AG04449 (cell line): ENCODE measurements around the gene NPHP4.

Experiments used
- CTCF ChIA-PET: fragments of 350-600 bp; formaldehyde crosslinking; extraction: SDS; loops from one replicate; lab custom pipeline; 2021; ENCODE audit warnings: antibody characterized with exemption; lab: Yijun Ruan, JAX
- POLR2A ChIA-PET: fragments of 400-600, 350-600 bp; formaldehyde crosslinking; extraction: SDS; loops from one replicate; lab custom pipeline; 2020; ENCODE audit warnings: antibody characterized with exemption, inconsistent platforms; lab: Yijun Ruan, JAX
- DNase-seq: peaks from one replicate; pipeline ENCODE4 v3.0.0-alpha.2; 2010; ENCODE audit warnings: low read depth, low spot score
- H3K4me3 ChIP-seq: 2 replicates; pipeline ENCODE4 v1.5.1; 2011; ENCODE audit warnings: low read depth, mild to moderate bottlenecking, control low read depth, low read length
- TF ChIP-seq, protein P1 (sequence below): IDR thresholded peaks from one replicate; pipeline ENCODE4 v1.5.1; 2011; ENCODE audit warnings: mild to moderate bottlenecking, moderate library complexity, low read length, control low read depth, inconsistent platforms; ENCODE audit not compliant: insufficient read depth; ENCODE audit errors: missing control alignments

Gene NPHP4

DNA sequence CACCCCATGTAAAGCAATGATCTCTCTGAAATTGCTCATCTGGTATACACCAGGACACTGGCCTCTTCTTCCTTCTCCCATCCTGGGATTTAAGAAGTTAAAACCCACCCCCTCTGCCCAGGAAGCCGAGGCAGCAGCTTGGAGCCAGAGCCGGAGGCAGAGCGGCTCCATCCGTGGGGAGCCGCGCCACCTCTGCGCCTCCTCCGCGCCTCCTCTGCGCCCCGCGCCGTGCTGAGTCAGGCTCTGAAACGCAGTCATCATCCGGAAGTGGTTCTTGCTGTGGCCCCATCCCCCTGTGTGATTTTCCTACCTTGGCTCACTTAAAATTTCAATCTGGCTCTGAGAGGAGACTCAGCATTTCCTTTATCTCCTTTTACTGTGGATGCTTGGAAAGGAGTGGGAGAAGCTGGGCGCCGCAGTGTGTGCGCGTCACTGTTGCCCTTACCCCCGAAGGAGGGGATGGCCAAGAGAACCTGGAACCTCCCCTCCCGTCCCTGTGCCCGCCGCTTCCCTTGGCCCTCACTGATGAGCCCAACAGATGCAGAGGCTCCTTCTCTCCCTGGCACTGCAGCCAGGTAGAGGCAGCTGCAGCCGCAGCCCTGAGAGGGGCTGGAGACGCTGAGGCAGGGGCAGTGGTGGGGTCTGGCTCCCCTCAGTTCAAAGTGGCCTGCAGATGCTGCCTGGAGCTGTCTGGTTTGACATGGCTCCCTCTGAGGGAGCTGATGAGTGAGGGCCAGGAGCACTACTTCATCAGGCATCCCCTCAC is 15.3 kb upstream of the NPHP4 start:
- TF ChIP-seq, protein P1, sequence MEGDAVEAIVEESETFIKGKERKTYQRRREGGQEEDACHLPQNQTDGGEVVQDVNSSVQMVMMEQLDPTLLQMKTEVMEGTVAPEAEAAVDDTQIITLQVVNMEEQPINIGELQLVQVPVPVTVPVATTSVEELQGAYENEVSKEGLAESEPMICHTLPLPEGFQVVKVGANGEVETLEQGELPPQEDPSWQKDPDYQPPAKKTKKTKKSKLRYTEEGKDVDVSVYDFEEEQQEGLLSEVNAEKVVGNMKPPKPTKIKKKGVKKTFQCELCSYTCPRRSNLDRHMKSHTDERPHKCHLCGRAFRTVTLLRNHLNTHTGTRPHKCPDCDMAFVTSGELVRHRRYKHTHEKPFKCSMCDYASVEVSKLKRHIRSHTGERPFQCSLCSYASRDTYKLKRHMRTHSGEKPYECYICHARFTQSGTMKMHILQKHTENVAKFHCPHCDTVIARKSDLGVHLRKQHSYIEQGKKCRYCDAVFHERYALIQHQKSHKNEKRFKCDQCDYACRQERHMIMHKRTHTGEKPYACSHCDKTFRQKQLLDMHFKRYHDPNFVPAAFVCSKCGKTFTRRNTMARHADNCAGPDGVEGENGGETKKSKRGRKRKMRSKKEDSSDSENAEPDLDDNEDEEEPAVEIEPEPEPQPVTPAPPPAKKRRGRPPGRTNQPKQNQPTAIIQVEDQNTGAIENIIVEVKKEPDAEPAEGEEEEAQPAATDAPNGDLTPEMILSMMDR: no peak
- H3K4me3 ChIP-seq: no peak overlapping the region
- ChIA-PET POLR2A (no interaction called here), CTCF (no interaction called here)
- no peak for DNase-seq

DNA sequence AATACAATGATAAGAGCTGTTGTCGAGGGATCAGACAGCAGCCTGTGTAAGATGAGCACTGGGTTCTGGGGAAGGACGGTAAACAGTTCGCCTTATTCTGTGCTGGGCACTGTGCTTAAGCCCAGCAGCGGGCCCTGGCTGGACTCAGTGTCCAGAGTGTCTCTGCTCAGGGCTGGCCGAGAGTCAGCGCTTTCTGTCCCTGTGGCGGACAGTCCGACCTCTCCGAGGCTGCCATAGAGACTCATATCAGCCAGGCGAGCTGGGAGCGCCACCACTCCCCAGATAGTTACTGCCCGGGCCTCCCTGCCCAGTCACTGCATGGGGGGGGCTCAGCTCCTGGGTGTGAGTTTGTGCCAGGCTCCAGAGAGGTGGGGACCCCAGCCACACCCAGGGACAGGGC is 14.7 kb upstream of the NPHP4 start:
- ChIA-PET CTCF (no interaction called here), POLR2A (no interaction called here)
- DNase-seq: no peak
- no peak overlapping the region for H3K4me3 ChIP-seq
- TF ChIP-seq, protein P1: no peak

DNA sequence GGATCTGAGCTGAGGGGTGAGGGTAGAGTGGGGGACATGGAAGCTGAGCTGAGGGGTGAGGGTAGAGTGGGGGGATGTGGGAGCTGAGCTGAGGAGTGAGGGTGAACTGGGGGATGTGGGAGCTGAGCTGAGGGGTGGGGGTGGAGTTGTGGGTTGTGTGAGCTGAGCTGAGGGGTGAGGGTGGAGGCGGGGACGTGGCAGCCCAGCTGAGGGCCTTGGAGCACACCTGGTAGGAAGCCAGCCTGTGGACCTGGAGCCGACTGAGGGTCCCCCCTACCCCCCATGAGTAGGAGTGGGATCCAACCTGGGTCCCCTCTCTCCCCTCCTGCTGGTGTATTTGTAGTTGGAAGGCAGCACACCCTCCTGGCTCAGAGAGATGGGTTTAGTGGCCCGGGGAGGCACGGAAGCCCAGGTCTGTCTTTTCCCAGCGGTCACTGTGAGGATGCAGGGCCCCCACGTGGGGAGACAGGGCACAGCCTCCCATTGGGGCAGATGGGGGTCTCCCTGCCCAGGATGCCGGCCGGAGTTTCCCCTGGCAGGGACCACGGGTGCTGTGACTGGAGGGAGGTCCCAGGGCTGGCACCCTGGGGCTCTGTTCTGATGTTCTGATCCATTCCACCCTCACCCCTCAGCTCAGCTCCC is 13.2 kb upstream of the NPHP4 start:
- TF ChIP-seq, protein P1: no peak
- DNase-seq: no peak
- CTCF ChIA-PET: no interaction called here
- POLR2A ChIA-PET: no interaction called here
- no peak overlapping the region for H3K4me3 ChIP-seq

DNA sequence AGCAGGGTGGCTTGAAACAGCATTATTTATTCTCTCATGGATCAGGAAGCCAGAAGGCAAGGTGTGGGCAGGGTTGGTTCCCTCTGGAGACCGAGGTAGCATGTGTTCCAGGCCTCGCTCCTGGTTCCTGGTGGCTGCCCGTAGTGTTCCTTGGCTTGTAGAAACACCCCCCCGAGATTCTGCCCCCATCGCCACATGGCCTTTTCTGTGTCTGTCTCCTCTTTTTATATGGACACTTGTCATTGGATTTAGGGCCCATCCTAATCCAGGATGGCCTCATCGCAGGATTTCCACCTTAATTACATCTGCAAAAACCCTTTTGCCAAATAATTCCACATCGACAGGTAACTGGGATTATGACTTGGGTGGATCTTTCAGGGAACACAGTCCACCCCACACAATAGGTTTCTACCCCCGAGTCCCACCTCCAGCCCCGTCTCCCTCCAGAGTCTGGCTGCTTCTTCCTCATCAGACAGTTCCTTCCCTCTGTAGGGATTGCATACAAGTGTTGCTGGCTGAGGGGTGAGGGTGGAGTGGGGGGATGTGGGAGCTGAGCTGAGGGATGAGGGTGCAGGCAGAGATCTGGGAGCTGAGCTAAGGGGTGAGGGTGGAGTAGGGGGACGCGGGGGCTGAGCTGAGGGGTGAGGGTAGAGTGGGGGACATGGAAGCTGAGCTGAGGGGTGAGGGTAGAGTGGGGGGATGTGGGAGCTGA is 12.3 kb upstream of the NPHP4 start:
- TF ChIP-seq, protein P1: no peak
- DNase-seq: no peak
- ChIA-PET CTCF (interaction anchor here (2.1 kb wide), 1 partner anchor 12 kb away, joined by 7 read pairs; the partner anchor contains the start of gene NPHP4), POLR2A (no interaction called here)
- H3K4me3 ChIP-seq: no peak overlapping the region

DNA sequence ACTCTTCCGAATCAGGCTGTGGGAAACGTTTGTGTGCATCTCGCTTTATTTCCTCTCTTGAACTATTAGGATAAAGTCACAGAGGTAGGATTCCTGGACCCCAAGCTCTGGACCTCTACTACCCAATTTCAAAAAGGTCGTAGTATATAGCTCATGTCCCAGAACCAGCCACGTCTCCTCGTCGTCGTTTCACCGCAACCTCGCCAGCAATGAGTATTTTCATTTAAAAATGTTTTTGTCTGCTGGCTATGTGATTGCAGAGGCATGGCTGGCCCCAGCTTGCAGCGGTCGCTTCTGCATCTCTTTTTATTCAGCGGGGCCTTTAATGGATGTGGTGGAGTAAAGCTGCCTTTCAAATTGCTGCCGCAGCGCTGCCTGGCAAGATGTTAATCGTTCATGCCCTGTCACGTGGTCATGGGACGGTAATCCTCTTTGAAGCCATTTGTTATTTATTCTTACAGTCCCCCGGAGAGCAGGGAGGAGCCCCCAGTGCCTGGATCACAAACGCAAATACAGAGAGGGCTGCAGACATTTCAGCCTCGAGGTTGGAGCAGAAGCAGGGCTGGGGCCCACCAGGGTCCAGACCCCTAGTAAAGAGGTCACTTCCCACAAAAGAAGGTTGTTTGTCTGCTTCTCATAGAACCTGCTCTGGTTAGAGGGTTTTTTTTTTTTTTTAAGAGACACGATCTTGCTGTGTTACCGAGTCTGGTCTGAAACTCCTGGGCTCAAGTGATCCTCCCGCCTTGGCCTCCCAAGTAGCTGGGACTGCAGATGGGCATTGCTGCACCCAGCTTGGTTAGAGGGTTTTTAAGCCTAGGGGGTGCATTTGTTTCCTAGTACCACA is 11.6 kb upstream of the NPHP4 start:
- CTCF ChIA-PET: interaction anchor here (2.1 kb wide), 1 partner anchor 11 kb away, joined by 7 read pairs; the partner anchor contains the start of gene NPHP4

More for the DNA sequence above, 11.6 kb upstream of the NPHP4 start:
- DNase-seq: no peak
- POLR2A ChIA-PET: no interaction called here
- H3K4me3 ChIP-seq: no peak overlapping the region
- TF ChIP-seq, protein P1: no peak
